Heart left ventricle (tissue), 16 donors: Measurements from ENCODE around the gene CHCHD1. TPM values are rescaled to one million over a fixed set of nuclear protein-coding genes. Genes with fewer than 3 reads are reported as not detected.

ENCODE experiments used
- ATAC-seq, 4 donors: fragments of 200-7000 bp; cut with Tn5 transposase; one replicate each; pipeline ENCODE4 v1.9.1; 2020 to 2022; ENCODE audit warnings: moderate library complexity in 4 of 4, mild to moderate bottlenecking in 3 of 4, moderate number of reproducible peaks in 1 of 4
- DNase-seq, 5 donors: peaks; one replicate each; pipeline ENCODE4 v3.0.0-alpha.2; 2020
- H3K27ac ChIP-seq, 12 donors: fragments of 200-600 bp; sonication (generic) in 4 of 12; one replicate each; pipeline versions ENCODE4 v1.5.0 to v1.8.0; 2016 to 2022; ENCODE audit warnings: mild to moderate bottlenecking in 2 of 12
- H3K27me3 ChIP-seq, 9 donors: fragments of 200-600 bp; sonication (generic) in 2 of 9; one replicate each; pipeline versions ENCODE4 v1.5.1 to v1.8.0; 2016 to 2022; ENCODE audit warnings: mild to moderate bottlenecking in 3 of 9
- H3K36me3 ChIP-seq, 9 donors: fragments of 200-600 bp; sonication (generic) in 2 of 9; one replicate each; pipeline versions ENCODE4 v1.5.0 to v1.8.0; 2018 to 2022; ENCODE audit warnings: mild to moderate bottlenecking in 2 of 9
- H3K4me1 ChIP-seq, 12 donors: fragments of 200-600 bp; sonication (generic) in 4 of 12; one replicate each; pipeline versions ENCODE4 v1.5.0 to v1.8.0; 2016 to 2022; ENCODE audit warnings: mild to moderate bottlenecking in 3 of 12
- H3K4me3 ChIP-seq, 12 donors: fragments of 200-600 bp; sonication (generic) in 4 of 12; one replicate each; pipeline versions ENCODE4 v1.5.0 to v1.8.0; 2017 to 2022; ENCODE audit warnings: mild to moderate bottlenecking in 9 of 12, moderate library complexity in 4 of 12
- H3K9me3 ChIP-seq, 12 donors: fragments of 200-600 bp; sonication (generic) in 4 of 12; one replicate each; pipeline versions ENCODE4 v1.5.0 to v1.8.0; 2016 to 2022; ENCODE audit warnings: mild to moderate bottlenecking in 1 of 12
- CTCF ChIP-seq, 12 donors: fragments of 200-600 bp; sonication (generic) in 4 of 12; IDR thresholded peaks; one replicate each; pipeline versions ENCODE4 v1.5.0 to v1.8.0; 2018 to 2022; ENCODE audit warnings: antibody characterized with exemption in 12 of 12, mild to moderate bottlenecking in 5 of 12
- POLR2A ChIP-seq, 2 donors: fragments of 450-650 bp; IDR thresholded peaks; one replicate each; pipeline ENCODE4 v1.6.1; 2017; ENCODE audit warnings: antibody characterized with exemption in 2 of 2, mild to moderate bottlenecking in 2 of 2, moderate library complexity in 2 of 2
- WGBS, 4 donors: extraction: QIAGEN DNeasy Blood & Tissue Kit in 2 of 4; methylation state at CpG; one replicate each; pipeline versions ENCODE4 v1.1.5 to v1.1.7; 2013 to 2018; 5-methylcytosine and 5-hydroxymethylcytosine counted together
- intact Hi-C, 10 donors: fragments of 100-400 bp; cut with DNase I; formaldehyde crosslinking; loops; one replicate each; pipeline versions ENCODE4 v1.11.1 to v1.14.2; 2022
- polyA plus RNA-seq, 2 donors: library from polyadenylated mRNA; stranded (reverse); fragments of 200-250 nt; gene quantifications; one replicate each; pipeline ENCODE4 v1.2.3, GENCODE V29; 2013
- total RNA-seq, 9 donors: library from RNA; depleted of rRNA in 2 of 9; stranded (reverse); fragments of >200 nt in 2 of 9; fragmentation: NEBNext Ultra II Directional in 3 of 9; extraction: Animal tissue kit (Norgen Biotek cat#: 25700) in 3 of 9; gene quantifications; one replicate each; pipeline versions ENCODE4 v1.1.0 to v1.2.4, GENCODE V29; 2016 to 2023
- donor health status: ischemic (EF 13 %, LVEDD 7.1; RV severe dilation, severe dysfunction).
- donor health status: healthy with polysubstance abuse.
- donor health status: DM: no; HTN: yes; CAD: no.
- donor health status: DM: no; HTN: no; CAD: no.
- donor health status: ischemic (EF 25% LVEDD 6.9; RV normal size, moderate dysfunction).
- donor health status: ischemic (EF 25% LVEDD 5.7; RV mildly dilated, moderate dysfunction).
- donor health status: healthy.
- donor health status: DM: yes; HTN: yes; CAD: no.
- donor health status: ischemic (EF 35%, LVEDD 5.7; RV mildly dilated, moderate dysfunction).
- donor health status: nonischemic (EF 11% LVEDD 7.7; RV severe dilation, severe dysfunction).
- donor health status: DM: yes; HTN: yes; CAD: no.
- donor health status: PGD.
- donor health status: ischemic (EF 29% LVEDD 5.4; RV normal size, mild dysfunction).
- donor health status: nonischemic (EF 23%, LVEDD 6.1; RV moderate dilation, normal function).

CHCHD1 gene
- total and polyA plus RNA-seq, 11 donors, result 17.3 to 77.9 (median 24.0) TPM

DNA sequence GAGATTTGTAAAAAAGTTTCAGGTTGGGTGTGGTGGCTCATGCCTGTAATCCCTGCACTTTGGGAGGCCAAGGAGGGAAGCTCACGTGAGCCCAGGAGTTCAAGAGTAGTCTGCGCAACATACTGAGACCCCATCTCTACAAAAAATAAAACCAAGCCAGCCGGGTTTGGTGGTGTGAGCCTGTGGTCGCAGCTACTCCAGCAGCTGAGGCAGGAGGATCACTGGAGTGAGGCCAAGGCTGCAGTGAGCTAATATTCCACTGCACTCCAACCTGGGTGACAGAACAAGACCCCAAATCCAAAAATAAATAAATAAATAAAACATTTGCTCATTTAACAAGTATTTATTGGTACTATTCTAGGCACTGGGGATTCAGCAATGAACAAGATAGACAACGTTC lies 1.5 kb upstream of the CHCHD1 start:
- H3K4me1 ChIP-seq, result peaks cover 0 to 54% (median 39%) of the 10 kb centered on the region in 12 donors
- 78 to 85% (median 80%) methylated on average over 5 of the region's 5 CpGs for WGBS, 4 donors
- peaks cover 0 to 51% (median 47%) of the 10 kb centered on the region in 9 donors for H3K36me3 ChIP-seq
- no peaks in the 10 kb centered on the region for H3K27me3 ChIP-seq
- no peak overlapping the region for H3K27ac ChIP-seq
- H3K9me3 ChIP-seq, result no peaks in the 10 kb centered on the region
- ATAC-seq (no peak), DNase-seq (no peak)
- intact Hi-C loops, result loop anchor here in 1 of 10 donors (5.0 kb wide), 1 partner anchor 33 kb away; no protein-coding TSS in a partner anchor
- TF ChIP-seq CTCF (IDR thresholded peaks at IDR 0.05) (no peak), POLR2A (IDR thresholded peaks at IDR 0.05) (no peak)
- H3K4me3 ChIP-seq, result no peak overlapping the region

- WGBS, 4 donors, result 31 to 47% (median 34%) methylated on average over 11 of the region's 11 CpGs
- peak overlapping the region in 6 of 12 donors; percentile 92 to 97 (median 96) for H3K27ac ChIP-seq
- H3K9me3 ChIP-seq, result no peaks in the 10 kb centered on the region
- peaks cover 0 to 44% (median 41%) of the 10 kb centered on the region in 9 donors for H3K36me3 ChIP-seq
- ATAC-seq, result no peak
- H3K4me1 ChIP-seq, result peaks cover 0 to 47% (median 35%) of the 10 kb centered on the region in 12 donors
- TF ChIP-seq CTCF (IDR thresholded peaks at IDR 0.05) (no peak), POLR2A (IDR thresholded peaks at IDR 0.05) (no peak)
- intact Hi-C loops, result loop anchor here in 1 of 10 donors (5.0 kb wide), 1 partner anchor 34 kb away; no protein-coding TSS in a partner anchor
- H3K27me3 ChIP-seq, result no peaks in the 10 kb centered on the region
- peak overlapping the region; percentile 70 to 99 (median 92) for H3K4me3 ChIP-seq
- DNase-seq, result no peak
These were observed 882 bp upstream of the CHCHD1 start for GRCh38 chr10:73780966-73781365.

DNA sequence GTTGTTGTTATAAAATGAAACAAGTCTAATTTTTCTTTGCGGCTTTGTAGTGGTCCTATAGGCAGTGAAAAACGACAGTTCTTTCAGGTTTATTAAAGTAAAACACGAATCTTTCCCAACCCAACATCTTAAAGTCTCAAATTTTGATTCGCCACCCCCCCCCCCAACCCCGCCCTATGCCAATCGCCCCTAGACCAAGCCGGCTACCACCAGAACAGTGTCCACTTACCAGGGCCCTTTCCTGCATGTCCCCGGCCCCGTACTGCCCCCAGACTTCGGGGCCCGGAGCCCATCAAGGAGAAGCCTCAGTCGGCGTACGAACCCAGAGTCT lies 335 bp upstream of the CHCHD1 start:
- Histone ChIP-seq H3K27me3 (no peaks in the 10 kb centered on the region), H3K36me3 (peaks cover 0 to 39% (median 35%) of the 10 kb centered on the region in 9 donors), H3K9me3 (no peaks in the 10 kb centered on the region), H3K27ac (peak overlapping the region; percentile 75 to 97 (median 93)), H3K4me3 (peak overlapping the region; percentile 70 to 99 (median 92)), H3K4me1 (peaks cover 0 to 47% (median 38%) of the 10 kb centered on the region in 12 donors)
- 1 to 4% (median 1%) methylated on average over 14 of the region's 14 CpGs for WGBS, 4 donors
- no peak for DNase-seq
- TF ChIP-seq POLR2A (IDR thresholded peaks at IDR 0.05) (no peak), CTCF (IDR thresholded peaks at IDR 0.05) (no peak)
- ATAC-seq, result peak in 1 of 4 donors; percentile 13
- intact Hi-C loops, result loop anchor here in 1 of 10 donors (5.0 kb wide), 1 partner anchor 34 kb away; no protein-coding TSS in a partner anchor

- Histone ChIP-seq H3K27me3 (no peaks in the 10 kb centered on the region), H3K36me3 (peaks cover 0 to 27% (median 23%) of the 10 kb centered on the region in 9 donors), H3K27ac (peak overlapping the region in 8 of 12 donors; percentile 92 to 97 (median 94)), H3K9me3 (no peaks in the 10 kb centered on the region), H3K4me1 (peaks cover 7 to 59% (median 48%) of the 10 kb centered on the region in 12 donors), H3K4me3 (peak overlapping the region; percentile 70 to 99 (median 92))
- no peak for DNase-seq
- no peak for ATAC-seq
- TF ChIP-seq CTCF (IDR thresholded peaks at IDR 0.05) (no peak), POLR2A (IDR thresholded peaks at IDR 0.05) (no peak)
- 40 to 47% (median 47%) methylated on average over 2 of the region's 2 CpGs for WGBS, 4 donors
- intact Hi-C loops, result loop anchor here in 1 of 10 donors (5.0 kb wide), 1 partner anchor 35 kb away; no protein-coding TSS in a partner anchor
These were observed 869 bp downstream of the CHCHD1 start for GRCh38 chr10:73782749-73783085.
